IPS-NIHi11 (cell line): Measurements from ENCODE around the gene ZNF396.

Experiments used
- DNase-seq: peaks from one replicate; pipeline ENCODE4 v3.0.0; 2012; ENCODE audit warnings: mixed read lengths, low spot score

The ZNF396 gene

GRCh38 chr18:35383136-35383535 is 6.0 kb upstream of the ZNF396 start:
- DNase-seq = no peak

GRCh38 chr18:35379421-35379820 is 2.3 kb upstream of the ZNF396 start:
- DNase-seq = no peak

GRCh38 chr18:35378574-35378896 is 1.4 kb upstream of the ZNF396 start:
- no peak for DNase-seq

- DNase-seq = no peak
These were observed 887 bp upstream of the ZNF396 start for GRCh38 chr18:35377875-35378573.

- peak; percentile 49 for DNase-seq
These were observed 770 bp downstream of the ZNF396 start for GRCh38 chr18:35376393-35376741.

- no peak for DNase-seq
These were observed 2.4 kb downstream of the ZNF396 start for GRCh38 chr18:35374708-35375107.

- DNase-seq = no peak
These were observed 5.5 kb downstream of the ZNF396 start for GRCh38 chr18:35371412-35372195.

- no peak for DNase-seq
These were observed 8.0 kb downstream of the ZNF396 start for GRCh38 chr18:35369126-35369525.

- DNase-seq = no peak
These were observed 8.5 kb downstream of the ZNF396 start for GRCh38 chr18:35368595-35368994.

DNA sequence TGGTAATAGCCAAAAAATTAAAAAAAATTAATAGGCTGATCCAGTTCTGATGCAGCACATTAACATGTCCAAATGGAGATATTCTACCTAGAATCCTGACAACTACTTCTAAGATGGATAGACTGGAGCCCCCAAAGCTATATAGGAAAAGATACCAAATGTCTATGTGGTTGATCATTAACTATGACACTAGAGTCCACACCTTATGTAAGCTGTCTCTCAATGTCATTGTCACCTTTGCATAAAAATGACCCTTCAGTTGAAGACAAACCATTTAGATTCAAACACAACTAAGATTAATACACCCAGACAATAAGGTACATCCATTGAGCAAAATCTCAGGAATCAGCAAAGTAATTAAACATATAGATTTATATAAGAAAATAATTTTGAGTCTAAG is 14.6 kb downstream of the ZNF396 start:
- DNase-seq = no peak

GRCh38 chr18:35361570-35362321 is 15.4 kb downstream of the ZNF396 start:
- DNase-seq = no peak

GRCh38 chr18:35355140-35355618 is 22.0 kb downstream of the ZNF396 start:
- DNase-seq = peak; percentile 82

- DNase-seq = no peak
These were observed 24.4 kb downstream of the ZNF396 start for GRCh38 chr18:35352778-35353177.

DNA sequence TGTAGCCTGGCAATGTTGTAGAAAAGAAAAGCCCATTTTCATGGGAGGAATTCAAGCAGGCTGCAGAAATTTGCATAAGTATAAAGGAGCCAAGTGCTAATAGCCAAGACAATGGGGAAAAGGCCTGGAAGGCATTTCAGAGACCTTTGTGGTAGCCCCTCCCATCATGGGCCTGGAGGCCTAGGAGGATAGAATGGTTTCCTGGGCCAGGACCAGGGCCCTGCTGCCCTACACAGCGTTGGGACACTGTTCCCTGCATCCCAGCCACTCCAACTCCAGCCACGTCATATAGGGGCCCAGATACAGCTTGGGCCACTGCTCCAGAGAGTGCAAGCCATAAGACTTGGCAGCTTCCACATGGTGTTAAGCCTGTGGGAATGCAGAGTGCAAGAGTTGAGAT is 24.9 kb downstream of the ZNF396 start:
- DNase-seq = no peak

GRCh38 chr18:35348001-35348400 is 29.1 kb downstream of the ZNF396 start:
- no peak for DNase-seq

DNA sequence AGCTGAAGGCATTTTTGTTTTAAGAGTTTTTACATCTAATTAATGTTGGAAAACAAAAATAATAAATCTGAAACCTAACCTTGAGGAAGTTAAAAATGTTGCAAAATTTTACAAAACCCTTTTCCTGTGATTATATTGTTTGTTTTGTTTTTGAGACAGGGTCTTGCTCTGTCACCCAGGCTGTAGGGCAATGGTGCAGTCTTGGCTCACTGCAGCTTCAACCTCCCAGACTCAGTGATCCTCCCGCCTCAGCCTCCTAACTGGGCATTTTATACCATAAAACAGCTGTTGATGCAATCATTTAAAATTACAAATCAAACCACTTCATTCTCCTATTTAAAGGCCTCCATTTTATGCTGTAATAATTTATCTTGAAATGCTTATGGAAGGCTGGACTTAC is 31.2 kb downstream of the ZNF396 start:
- DNase-seq = no peak

DNA sequence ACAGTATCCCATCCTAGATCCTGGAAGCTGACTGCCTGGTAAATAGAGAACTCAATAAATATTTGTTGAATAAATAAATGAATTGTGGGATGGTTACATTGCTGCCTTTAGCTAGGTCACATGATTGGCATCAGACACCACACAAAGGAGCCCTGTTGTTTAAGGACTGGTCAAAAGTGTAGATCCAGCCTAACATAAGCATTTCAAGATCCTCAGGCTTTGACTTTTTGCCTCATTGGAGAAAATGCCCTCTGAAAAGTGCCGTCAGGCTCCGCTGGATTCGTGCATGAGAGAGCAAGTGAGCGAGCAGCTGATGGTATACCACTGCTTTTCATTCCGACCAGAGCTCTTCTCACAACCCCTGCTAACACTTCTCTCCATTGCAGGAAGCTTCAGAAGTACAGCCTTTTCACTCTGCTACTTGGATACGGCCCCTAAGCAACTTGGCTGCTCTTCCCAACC is 31.6 kb downstream of the ZNF396 start:
- DNase-seq = peak; percentile 21

- DNase-seq = no peak
These were observed 32.2 kb downstream of the ZNF396 start for GRCh38 chr18:35344736-35345459.

DNA sequence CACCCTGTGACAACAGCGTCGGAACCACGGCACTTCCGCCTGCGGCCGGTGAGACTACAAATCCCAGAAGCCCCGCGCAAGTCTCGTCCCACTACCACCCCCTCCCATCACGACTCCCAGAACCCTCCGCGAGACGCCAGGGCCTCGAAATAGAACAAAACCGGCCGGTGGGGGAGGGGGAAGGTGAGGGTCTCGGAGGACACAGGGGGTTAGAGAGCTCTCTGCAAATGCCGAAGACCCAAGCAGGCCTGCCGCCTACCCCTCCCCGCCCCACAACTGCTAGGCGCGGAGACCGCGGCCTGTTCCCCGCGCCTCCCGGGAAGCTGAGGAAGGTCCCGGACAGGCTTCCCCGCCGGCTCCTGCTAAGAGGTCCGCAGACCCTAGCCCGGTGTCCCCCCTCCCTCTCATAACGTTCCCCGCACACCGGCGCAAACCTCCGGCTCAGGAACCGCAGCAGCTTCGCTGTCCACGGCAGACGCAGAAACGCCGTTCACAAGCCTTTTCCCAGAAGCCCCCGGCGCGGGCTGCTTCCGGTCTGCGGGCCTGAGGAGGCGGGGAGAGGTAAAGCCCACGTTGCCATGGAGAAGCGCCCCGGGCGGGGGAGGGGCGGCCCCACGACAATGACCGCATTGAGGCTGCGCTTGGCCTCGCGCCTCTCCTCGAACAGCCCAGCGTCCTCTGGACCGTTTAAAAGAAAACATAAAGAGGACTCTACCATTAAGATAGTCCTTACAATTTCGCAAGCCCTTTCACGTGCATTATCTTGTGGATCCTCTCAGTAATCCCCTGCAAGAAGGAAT is 33.0 kb downstream of the ZNF396 start, which contains the start of gene ZNF24:
TSS of gene ZNF24 (minus strand) at position 485 of the 800 bp plus-strand sequence. CDS start 3,770 bp downstream, outside the sequence.
- peak; percentile 98 for DNase-seq

GRCh38 chr18:35343488-35343935 is 33.6 kb downstream of the ZNF396 start:
- DNase-seq = no peak

DNA sequence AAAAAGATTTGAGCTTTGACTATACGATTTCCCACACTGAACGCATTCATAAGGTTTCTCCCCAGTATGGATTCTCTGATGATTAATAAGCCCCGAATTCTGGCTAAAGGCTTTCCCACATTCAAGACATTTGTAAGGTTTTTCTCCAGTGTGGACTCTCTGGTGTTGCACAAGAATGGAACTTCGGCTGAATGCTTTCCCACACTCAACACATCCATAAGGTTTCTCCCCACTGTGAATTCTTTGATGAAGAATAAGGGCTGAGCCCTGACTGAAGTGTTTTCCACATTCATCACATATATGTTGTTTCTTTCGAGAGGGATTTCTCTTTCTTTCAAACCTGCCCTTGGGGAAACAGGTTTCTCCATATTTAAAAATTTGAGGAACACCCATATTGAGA is 39.9 kb downstream of the ZNF396 start:
- no peak for DNase-seq
